DMS79 (cell line): ENCODE data around the gene HTRA3.
"Not testable (repeated sequence)": the region's sequence is repeated elsewhere in the genome, so short reads cannot be mapped to it uniquely, and the experiment has no call there.

ENCODE experiments used
- DNase-seq: peaks from one replicate; lab custom pipeline; 2025; lab: John Stamatoyannopoulos, UW

HTRA3 gene

DNA sequence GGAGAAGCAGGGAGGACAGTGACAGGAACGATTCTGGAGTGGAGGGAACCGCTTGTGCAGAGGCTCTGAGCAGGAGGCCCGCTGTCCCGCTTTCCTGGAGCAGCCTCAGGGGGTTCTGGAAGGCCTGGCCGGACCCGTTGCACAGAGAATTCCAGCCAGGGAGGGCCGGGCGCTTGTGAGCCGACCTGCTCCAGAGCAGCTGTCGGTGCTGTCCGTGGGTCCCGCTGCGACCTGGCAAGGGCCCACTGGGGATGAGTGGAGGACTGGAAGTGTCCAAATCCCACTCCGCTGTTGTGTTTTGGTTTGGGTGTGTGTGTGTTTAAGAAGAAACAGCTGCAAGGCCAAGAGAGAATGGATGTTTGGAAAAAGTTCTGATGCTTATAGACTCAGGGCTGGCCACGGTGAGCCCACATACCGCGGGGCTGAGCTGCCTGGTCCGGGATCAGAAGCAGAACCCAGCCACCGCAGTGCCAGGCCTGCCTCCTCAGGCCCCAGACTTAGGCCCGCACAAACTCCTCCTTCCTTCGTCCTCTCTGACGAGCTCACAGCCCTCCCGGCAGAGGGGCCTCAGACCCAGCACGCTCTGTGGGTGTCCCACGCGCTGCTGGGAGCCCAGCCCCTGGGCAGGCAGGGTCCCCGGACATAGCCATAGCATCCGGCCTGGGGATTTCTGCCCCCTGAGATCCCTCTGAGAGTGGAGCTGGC, 73.9 kb downstream of the HTRA3 start:
- no peak for DNase-seq

DNA sequence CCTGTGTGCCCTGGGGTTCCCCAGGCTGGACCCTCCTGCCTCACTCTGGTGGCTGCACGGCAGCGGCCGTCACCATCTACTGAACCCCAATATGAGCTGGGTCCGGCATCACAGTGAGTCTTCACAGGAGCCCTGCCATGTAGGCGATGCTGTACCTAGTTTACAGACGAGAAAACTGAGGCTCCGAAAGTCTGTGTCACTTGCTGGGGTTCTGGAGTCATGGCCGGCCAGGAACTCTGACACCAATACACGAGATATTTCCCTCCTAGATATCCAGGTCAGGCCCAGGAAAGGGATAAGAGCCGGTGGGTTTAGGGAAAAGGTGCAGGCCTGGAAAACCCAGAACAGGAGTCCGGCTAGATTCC, 74.4 kb downstream of the HTRA3 start:
- no peak for DNase-seq

DNA sequence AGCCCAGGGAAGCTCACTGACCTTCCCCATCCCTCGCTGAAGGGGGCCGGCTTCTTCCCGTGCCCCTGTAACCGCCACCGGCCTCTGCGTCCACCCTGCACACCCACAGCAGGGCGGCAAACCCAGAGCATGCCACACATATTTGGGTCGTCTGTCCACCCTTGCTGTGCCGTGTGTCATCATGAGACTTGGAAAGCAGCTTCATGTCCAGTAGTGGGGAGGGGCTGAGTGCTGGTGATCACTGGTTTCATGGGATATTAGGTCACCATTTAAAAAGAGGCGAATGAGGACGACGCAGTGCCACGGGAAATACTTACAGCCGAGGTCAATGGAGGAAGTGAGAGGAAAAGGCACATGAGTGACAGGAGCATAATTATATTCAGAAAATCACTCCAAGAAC, 74.8 kb downstream of the HTRA3 start:
- DNase-seq: no peak

DNA sequence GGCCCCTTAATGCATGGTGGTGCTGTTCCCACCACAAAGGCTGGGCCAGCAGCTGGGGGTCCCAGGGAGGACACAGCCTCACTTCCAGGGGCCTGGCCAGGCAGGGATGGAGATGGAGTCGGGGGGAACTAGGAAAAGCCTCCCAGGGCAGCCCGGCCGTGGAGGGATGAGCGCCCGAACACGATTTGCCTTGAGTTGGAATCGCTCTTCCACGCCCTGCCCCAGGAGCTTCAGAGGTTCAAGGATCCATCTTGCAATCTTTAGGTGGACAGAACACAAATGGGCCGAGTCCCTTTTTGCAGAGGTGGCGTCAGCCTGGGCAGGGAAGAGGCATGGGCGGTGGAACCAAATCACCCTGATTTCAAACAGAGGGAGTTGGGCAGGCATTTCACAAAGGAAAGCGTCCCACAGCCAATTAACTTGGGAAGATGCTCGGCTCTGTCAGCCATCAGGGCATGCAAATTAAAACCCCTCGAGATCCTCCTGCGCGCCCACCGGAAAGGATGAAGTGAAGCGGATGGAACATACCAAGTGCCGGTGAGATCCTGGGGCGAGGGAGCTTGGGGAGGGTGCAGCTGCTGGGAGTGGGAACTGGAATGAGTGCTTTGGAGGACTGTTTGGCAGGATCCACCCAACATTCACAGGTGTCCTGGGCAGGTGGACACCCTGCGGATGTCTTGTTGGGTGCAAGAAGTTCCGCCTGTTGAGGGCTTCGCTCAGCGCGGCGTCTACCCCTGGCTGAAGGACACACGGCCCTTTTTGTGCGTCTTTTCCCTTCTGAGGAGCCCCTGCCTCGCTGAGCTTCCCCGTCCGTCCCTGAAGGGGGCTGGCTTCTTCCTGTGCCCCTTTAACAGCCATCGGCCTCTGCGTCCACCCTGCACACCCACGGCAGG, 75.7 kb downstream of the HTRA3 start:
- DNase-seq: no peak

DNA sequence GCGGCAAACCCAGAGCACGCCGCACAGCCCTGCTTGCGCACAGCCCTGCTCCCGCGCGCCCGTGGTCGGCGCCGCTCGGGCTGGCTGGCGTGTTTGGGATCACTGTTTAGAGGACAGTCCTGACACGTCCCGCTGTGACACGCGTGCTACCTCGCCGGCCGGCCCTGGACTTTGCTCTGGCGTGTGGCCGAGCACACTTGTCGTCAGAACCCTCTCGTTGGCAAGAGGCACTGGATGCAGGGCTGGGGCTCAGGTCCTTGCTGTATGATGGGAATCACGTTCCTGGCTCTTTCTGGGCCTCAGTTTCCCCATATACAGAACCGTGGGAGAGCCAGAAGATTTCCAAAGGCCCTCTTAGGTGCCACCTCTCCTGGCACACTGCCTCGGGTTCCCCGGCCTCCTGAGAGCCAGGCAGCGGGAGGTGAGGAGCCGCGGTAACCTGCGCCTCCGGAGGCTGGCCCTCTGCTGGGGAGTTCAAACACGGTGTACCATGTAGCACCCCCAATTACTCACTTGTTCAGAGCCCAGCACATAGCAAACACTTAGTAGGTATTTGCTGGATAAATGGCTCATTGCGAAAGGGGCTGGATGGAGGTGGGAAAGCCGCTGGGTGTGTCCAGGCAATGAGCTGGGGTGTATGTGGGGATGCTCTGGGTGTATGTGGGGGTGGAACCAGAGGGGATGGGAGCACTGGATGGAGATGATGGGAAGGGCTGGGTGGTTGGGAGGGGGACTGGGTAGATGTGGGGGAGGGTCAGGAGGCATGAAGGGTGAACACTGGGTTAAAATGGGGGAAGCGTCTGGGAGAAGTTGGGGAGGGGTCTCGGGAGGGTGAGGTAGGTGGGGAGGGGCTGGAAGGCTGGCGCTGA, 76.6 kb downstream of the HTRA3 start:
- DNase-seq: no peak

DNA sequence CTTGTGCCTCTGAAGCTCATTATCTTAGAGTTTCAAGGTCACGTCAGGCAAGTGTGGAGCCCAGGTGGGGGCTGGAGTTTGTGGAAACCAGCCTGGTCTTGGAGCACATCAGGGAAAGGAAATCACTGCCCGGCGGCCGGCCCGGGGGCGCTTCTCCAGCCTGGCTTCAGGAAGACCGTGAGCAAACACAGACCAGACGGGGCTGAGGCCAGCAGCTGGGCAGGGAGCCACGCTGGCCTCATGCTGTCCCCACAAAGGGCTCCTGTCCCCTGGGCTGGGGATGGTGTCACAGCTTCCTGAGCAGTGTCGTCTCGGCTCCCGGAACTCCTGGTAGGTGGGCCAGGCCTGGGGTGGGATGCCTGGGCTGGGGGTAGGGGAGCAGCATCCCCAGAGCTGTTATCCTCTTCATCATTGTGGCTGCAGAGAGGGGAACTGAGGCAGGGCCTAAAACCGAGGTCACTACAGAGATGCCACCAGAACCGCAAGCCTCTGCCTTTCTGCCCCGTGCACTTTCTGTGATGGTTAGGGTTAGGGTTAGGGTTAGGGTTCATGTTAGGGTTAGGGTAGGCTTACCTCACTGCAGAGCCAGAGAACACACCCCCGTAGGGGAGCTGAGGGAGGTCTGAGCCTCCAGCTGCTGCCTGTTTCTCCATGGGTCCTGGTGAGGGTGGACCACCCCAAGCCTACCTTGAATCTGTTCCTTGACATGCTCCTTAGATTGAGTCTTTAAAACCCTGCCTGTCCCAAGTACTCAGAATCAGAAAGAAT, 77.5 kb downstream of the HTRA3 start:
- DNase-seq: no peak

DNA sequence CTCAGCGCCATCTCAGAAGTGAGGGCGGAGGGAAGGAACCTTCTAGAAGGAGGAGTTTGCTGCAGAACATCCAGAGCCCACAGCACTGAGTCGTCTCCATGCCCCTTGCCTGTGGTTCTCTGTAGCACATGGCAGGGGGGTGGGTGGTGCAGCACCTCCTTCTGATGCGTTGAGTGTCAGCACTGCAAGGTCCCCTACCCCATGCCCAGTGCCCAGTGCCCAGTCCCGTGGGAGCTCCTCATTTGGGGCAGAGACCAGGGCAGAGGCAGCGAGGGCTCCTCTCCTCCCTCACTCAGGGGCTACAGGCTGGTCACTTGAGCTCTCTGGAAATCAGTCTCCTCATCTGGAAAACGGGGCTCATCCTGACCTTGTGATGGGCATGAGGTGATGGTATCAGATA, 78.1 kb downstream of the HTRA3 start:
- no peak for DNase-seq

DNA sequence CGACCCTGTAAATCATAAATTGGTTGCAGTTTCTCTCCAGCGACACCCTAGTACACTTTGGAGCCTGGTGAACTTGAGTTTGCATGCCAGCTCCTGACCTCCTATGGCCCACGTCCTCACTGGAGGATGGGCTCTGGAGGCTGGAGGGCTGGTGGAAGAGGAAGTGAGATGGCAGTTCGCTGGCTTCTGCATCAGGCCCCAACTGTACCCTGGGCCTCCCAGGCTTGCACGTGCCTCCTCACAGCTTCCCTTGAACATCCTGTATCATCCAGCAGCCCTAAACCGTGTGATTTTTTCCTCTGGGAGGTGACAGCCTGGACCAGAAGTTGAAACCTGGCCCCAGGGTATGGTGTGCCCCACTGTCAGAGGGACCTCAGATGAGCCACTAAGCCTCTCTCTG, 78.5 kb downstream of the HTRA3 start:
- no peak for DNase-seq

DNA sequence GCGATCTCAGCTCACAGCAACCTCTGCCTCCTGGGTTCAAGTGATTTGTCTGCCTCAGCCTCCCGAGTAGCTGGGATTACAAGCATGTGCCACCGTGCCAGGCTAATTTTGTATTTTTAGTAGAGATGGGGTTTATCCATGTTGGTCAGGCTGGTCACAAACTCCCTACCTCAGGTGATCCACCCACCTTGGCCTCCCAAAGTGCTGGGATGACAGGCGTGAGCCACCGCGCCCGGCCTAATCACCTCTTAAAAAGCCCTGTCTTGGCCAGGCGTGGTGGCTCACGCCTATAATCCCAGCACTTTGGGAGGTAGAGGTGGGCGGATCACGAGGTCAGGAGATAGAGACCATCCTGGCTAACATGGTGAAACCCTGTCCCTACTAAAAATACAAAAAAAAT, 79.7 kb downstream of the HTRA3 start:
- DNase-seq: not testable (repeated sequence)

DNA sequence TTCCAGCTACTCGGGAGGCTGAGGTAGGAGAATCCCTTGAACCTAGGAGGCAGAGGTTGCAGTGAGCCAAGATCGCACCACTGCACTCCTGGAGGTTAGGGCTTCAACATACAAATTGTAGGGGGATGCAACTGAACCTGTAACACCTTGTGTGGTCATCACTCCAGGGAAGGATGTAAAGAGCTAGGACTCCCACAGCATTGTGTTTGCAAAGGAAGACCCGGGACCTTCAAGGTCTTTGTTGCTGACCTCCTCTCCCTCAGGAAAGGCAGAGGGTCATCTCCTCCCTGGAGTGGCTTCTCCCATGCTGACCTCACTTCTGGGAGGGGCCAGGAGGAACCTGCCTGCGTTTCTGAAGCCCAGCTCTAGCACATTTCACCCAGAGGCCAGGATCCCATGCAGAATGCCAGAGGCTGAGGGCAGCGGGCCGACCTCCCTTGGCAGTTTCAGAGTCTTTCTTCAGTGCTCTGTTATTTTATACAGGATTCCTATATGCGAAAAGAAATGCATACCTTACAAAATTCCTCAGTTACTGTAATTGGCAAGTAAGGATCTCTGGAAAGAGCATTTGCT, 80.2 kb downstream of the HTRA3 start:
- DNase-seq: no peak

DNA sequence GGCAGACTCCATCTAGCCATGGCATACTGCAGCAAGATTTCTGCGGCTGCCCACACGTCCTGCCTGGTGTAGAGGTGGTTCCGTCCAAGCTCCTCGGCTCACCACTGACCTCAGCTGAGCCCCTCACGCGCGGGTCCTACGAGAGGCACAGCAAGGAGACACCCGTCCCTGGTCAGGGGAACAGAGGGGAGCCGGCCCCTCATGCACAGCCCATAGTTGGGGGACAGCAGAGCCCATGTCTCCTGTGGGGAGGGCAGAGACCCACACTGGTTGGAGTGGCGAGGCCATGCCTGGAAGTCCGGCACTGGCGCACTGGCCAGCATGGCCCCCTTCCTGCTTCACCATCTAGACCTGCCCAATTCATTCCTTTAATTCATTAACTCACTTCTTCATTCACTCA, 80.8 kb downstream of the HTRA3 start:
- DNase-seq: no peak

DNA sequence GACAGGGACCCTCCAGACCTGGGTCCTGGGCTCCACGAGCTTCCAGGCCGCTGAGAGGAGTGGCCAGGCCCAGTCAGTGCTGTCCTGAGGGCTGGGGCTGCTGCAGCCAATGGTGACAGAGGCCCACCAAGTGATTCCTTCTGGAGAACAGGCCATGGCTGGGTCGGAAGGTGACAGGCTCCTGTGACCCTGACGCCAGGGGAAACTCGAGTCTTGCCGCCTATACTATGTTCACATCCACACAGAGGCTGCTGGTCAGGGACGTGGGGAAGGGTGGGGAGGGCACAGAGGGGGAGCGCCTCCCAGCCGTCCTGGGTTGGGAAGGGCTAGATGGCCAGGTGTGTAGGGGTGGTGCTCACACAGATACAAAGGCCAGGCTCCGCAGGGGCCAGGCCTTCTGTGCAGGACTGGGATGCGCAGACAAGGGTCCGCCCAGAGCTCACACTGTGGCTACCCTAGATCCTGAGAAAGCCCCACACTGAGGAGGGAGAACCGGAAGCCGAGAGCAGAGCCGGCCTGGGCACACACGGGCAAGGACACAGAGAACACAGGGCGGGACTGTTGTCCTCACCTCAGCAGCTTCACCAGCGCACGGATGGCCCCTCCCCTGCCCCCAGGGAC, 81.4 kb downstream of the HTRA3 start:
- no peak for DNase-seq

DNA sequence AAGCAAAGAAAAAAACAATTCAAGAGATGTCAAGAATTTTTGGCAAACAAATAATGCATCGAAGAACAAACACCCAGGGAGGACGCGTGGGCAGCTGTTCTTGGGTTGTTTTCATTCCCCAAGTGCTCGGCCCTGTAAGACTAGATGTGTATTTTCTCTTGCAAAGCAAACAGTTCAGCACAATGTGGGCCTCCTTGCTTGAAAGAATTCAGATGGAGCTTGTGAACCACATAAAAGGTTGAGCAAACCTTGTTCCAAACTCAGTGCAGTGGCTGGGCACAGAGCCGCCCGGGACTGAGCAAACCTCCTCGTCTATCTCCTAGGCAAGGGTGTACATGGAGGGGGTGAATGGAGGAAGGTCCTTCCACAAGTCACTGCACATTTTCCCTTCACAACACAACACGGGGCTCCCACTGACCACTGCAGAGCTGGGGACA, 82.4 kb downstream of the HTRA3 start:
- DNase-seq: peak; percentile 44

DNA sequence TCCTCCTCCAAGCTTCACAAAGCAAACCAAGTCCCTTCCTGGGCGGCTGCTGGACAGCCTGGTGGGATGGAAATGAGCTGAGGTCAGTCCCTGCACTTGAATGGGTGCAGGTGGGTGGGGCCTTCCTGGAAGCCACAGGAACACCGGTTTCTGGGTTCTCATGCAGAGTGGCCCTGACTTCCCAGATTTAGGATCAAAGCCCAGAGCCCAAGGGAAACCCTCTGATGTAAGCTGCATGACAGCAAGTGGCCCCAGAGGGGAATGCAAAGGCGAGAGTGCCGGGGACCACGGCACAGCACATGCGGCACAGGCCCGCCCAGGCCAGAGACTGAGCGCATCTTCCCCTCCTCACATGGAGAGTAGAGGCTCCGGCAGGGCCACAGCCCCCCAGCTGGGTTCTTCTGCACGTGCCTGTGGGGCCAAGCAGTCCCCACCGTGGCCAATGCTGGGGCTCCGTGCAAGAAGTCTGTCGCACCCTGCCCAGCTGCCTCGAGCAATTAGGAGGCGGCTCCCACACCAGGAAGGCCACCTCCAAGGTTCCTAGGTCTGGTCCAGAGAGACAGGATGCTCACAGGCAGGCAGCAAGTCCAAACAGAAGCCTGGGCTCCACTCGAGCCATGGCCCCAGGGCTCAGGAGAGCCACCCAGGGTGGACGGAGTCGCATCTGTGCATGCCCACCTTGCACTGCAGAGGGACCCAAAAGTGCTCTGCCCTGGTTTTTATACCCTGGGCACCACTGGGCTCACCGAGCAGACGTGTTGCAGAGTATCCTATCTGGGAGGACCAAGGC, 83.0 kb downstream of the HTRA3 start:
- DNase-seq: no peak

DNA sequence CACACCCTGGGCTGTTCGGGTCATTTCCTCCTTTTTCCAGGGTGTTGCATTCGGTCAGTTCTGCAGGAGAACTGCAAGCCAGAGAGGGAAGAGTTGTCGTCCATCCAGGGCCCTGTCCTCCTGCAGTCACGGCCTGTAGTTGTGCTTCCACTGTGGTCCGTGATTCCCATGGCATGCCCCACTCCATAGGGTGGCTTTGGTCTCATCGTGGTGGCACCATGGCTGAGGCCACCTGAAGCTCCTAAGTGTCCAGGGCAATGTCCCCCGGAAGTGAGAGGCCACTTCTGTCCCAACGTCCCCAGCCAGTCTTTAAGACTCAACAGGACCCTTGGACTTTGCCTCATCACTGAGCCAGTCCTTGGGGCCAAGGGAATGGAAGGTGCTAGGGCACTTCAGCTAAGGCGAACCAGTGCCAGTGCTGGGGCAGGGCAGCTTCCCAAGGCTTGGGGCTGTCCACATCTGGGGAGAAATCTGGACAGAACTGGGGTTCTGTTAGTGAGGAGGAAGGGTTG, 83.7 kb downstream of the HTRA3 start:
- DNase-seq: no peak

DNA sequence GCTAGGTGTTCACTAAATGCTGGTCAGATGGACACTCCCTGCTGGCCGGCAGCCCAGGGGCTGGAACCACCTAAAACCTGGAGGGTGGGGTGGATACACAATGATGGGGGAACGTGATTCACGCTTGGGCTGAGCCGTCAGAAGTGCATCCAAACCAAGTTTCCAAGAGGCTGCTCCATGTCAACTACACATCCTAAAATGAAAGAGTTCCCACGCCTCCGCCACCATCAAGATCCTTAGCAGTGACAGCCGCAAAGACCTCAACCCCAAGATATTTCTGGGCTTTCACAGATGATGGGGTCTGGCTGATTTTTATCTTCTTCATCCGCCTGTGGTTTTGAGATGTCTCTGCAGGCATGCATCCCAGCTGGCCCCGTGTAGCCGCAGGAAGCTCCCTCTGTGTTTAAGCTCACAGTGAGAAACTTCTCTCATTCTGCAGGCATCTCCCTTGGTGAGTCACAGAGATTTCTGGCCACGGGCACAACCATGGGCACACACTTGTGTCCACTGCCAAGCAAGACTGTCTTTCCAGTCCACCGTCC, 84.4 kb downstream of the HTRA3 start:
- DNase-seq: no peak

DNA sequence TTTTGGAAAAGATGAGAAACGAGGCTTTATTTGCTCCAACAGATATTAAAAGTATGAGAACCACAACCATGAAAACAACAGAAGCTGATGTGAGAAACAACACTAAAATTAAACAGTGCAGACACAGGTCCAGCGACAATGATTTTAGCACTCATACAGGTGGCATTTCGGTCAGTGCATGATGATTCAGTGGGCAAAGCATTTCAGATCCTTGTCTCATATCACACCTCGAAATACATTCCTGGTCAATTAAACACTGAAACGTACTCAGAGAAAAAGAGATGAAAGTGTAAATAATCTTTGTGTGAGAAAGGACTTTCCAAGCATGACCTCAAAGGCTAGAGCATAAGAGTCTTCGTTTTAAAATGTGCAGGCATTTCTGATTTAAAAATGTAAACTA, 85.8 kb downstream of the HTRA3 start:
- no peak for DNase-seq

DNA sequence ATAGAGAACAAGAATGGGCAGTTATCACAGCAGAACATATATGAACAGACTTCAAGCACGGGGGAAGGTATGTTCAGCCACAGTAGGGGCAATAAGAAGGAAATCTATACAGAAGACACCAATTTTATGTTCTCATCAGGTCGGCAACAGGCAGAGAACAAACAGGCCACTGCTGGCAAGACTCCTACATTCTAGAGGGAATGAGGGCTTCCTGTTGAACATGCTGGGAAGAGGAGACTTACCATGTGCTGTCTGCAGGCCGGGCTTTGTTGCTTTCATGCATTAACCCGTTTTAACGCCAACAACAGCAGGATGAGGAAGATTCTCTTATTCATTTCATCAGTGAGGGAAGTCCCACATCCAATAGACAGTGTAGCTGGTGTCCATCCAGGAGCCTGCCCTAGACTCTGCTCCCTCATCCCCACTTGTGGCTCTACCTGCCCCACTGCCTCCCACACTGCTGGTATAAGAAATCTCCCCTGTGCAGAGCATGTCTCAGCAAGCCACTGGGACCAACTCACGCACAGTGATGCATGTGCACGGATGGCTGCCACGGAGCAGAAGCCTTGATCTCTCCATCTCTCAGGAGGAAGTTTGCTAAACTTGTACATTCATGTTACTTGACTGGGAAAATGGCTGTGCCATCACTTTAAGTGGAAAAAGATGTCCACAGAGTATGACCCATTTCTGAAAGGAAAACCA, 86.5 kb downstream of the HTRA3 start:
- DNase-seq: no peak
